ENCODE results near the gene DNAJC30.

Gene DNAJC30

GRCh38 chr7:73703757-73704639, 20.7 kb upstream of the DNAJC30 start:
- in situ Hi-C loops (cut with MboI; ENCODE audit: low pct_unique_long_range_greater_than_20kb, low sequenced_read_pairs, unreplicated experiment) = no loop called here
- DNase-seq (ENCODE audit: low spot score) = peak; percentile 82
- no peak for TF ChIP-seq CTCF (IDR thresholded peaks at IDR 0.05; ENCODE audit: extremely low read depth, insufficient read depth, missing control alignments)

GRCh38 chr7:73703225-73703624, 20.0 kb upstream of the DNAJC30 start:
- no peak for DNase-seq (ENCODE audit: low spot score)
- in situ Hi-C loops (cut with MboI; ENCODE audit: low pct_unique_long_range_greater_than_20kb, low sequenced_read_pairs, unreplicated experiment) = no loop called here
- TF ChIP-seq CTCF (IDR thresholded peaks at IDR 0.05; ENCODE audit: extremely low read depth, insufficient read depth, missing control alignments) = no peak

- in situ Hi-C loops (cut with MboI; ENCODE audit: low pct_unique_long_range_greater_than_20kb, low sequenced_read_pairs, unreplicated experiment) = no loop called here
- no peak for TF ChIP-seq CTCF (IDR thresholded peaks at IDR 0.05; ENCODE audit: extremely low read depth, insufficient read depth, missing control alignments)
- DNase-seq (ENCODE audit: low spot score) = no peak
These were observed 19.4 kb upstream of the DNAJC30 start for GRCh38 chr7:73702665-73703064.

GRCh38 chr7:73702226-73702625, 19.0 kb upstream of the DNAJC30 start:
- in situ Hi-C loops (cut with MboI; ENCODE audit: low pct_unique_long_range_greater_than_20kb, low sequenced_read_pairs, unreplicated experiment) = no loop called here
- no peak for TF ChIP-seq CTCF (IDR thresholded peaks at IDR 0.05; ENCODE audit: extremely low read depth, insufficient read depth, missing control alignments)
- DNase-seq (ENCODE audit: low spot score) = no peak

GRCh38 chr7:73701357-73701995, 18.2 kb upstream of the DNAJC30 start:
- TF ChIP-seq CTCF (IDR thresholded peaks at IDR 0.05; ENCODE audit: extremely low read depth, insufficient read depth, missing control alignments) = peak; percentile 52
- peak; percentile 74 for DNase-seq (ENCODE audit: low spot score)
- in situ Hi-C loops (cut with MboI; ENCODE audit: low pct_unique_long_range_greater_than_20kb, low sequenced_read_pairs, unreplicated experiment) = no loop called here

GRCh38 chr7:73700581-73701134, 17.4 kb upstream of the DNAJC30 start:
- in situ Hi-C loops (cut with MboI; ENCODE audit: low pct_unique_long_range_greater_than_20kb, low sequenced_read_pairs, unreplicated experiment) = no loop called here
- DNase-seq (ENCODE audit: low spot score) = no peak
- no peak for TF ChIP-seq CTCF (IDR thresholded peaks at IDR 0.05; ENCODE audit: extremely low read depth, insufficient read depth, missing control alignments)
